SIG-M5 treated with dmso at 0.1 percent for 504 hours (cell line): ENCODE results near the gene SYCP2L.
"Not testable (repeated sequence)": the region's sequence is repeated elsewhere in the genome, so short reads cannot be mapped to it uniquely, and the experiment has no call there.

ENCODE experiments used
- DNase-seq: peaks from one replicate; lab custom pipeline; 2025; ENCODE audit not compliant: unreplicated experiment; lab: John Stamatoyannopoulos, UW

Gene SYCP2L

DNA sequence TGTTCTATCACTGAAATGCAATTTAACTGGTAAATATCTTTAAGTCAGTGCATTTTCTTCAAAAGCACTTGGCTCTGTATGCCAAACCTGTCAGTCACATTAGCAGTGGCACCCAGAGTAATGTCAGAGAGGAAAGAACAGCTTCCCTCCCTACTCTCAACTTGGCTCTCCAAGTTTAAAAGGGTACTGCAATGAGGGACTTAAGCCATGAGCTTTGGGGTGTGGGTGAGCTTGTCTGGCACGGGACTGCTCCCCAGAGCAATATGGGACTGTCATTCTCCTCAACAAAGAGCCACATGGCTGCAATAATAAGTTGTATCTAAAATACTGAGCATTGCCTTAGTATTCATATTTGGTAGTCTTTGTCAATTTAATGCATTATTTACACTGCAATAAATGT is 9.0 kb upstream of the SYCP2L start:
- DNase-seq, result no peak

DNA sequence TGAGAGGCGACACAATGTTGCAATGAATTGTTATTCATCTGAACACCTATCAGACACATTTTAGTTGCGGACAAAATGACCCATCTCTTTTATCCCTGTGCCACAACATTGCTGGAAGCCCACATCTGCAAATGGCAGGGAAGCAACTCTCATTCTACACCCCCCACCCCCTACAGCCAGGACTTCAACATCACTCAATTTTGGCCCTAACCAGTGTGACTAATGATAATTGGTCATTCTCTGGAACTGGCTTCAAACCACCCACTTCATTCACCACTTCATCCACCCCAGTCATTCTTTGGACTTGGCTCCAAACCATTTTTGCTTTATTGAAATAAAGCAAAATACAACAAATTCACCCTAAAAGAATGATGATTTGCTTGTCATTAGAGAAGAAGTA is 6.5 kb upstream of the SYCP2L start:
- no peak for DNase-seq

- not testable (repeated sequence) for DNase-seq
Measured at GRCh38 chr6:10882253-10882630, 4.6 kb upstream of the SYCP2L start.

DNA sequence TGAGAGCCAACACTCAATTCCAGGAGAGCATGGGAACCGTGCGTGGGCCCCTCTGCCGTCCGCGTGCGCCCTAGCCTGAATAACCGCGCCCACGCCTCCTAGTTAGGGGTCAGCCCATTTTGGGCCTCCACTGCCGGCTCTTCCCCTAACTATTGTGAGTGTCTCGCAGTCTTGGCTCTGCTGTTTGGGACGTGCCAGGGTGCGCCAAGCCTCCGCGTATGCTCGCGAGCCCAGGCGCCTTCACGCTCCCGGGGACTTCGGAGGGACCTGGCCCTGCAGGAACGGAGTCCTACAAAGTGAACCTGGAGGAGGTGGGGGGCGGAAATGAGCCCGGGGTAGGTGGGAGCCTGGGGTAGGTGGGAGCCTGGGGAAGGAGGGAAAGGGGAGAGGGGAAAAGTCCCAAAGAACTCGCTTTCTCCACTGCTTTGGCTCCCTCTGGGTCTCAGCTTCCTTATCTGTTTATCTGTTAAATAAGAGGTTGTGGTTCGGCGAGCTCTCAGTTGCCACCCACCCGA is 4.1 kb upstream of the SYCP2L start:
- DNase-seq, result no peak

GRCh38 chr6:10883312-10884244 is 3.3 kb upstream of the SYCP2L start:
- DNase-seq, result no peak

- no peak for DNase-seq
Measured at GRCh38 chr6:10884245-10884972, 2.4 kb upstream of the SYCP2L start.

GRCh38 chr6:10886365-10886690 is 524 bp upstream of the SYCP2L start:
- not testable (repeated sequence) for DNase-seq

GRCh38 chr6:10890151-10890550 is 3.3 kb downstream of the SYCP2L start:
- DNase-seq, result no peak

DNA sequence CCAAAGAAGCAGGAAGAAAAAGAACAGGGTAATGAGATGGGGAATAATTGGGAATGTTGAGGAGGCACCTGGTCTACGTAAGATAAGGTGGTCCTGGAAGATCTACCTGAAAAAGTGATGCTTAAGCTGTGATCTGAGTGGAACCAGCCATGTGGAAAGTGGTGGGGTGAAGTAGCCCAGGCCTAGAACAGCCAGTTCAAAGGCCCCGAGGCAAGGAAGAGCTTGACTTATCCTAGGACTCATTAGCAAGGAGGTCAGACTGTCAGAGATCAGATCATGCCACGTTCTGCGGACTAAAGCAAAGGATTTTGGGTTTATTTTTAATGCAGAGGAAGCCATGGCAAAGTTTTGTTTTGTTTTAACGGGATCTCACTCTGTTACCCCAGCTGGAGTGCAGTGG is 5.1 kb downstream of the SYCP2L start:
- DNase-seq, result no peak

- DNase-seq, result no peak
Measured at GRCh38 chr6:10894958-10895357, 8.1 kb downstream of the SYCP2L start.

DNA sequence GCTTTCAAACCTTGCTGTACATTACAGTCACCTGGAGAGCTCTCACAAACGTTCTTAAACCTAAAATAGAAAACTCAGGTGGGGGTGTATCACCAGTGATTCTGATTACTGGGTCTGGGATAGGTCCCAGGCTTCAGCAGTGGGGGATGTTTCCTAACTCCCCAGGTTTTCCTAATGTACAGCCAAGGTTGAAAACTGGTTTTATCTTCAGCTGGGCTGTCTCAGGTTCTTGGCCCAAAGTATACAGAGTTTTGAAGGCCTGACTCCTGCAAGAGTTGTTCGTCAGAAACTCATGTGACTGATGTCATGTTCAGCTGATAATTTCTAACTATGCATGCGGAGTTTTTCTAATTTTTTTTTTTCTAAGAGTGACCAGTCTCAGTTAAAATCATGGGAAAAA is 9.8 kb downstream of the SYCP2L start:
- no peak for DNase-seq

- peak; percentile 92 for DNase-seq
Measured at GRCh38 chr6:10901770-10902169, 14.9 kb downstream of the SYCP2L start.

DNA sequence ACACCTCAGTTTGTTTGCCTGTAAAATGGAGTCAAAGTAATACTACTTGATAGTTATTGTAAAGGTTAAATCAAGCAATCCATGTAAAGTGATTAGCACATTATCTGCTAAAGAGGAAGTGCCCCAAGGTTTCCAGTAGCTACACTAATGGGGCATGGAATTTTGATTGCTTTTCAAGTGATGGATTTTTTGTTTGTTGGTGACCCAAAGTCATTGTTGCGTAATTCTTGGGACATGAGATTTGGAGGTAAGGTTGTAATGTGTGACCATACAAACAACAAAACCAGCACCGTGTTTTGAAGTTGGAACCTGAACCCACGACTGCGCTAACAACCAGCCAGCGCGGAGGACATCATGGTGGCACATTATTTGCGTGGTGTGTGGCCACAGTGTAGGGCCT is 17.2 kb downstream of the SYCP2L start:
- no peak for DNase-seq

DNA sequence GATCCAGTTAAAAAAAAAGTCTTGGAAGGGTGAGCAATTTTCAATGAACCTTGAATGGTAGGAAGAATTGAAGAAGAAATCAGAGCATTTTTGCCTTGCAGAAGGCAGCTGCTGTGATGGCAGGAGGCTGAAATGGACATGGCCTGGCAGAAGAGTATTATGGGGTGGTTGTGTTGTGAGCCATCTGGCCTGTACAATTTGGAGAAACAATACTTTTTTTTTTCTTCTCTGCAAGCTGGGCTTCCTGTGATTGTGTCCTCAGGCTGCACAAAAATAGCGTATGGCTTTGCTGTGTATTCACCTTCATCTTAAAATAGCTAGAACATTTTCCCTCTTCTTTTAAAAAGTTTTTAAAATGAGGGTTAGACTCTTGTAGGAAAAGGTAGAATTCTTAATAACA is 21.4 kb downstream of the SYCP2L start:
- DNase-seq, result no peak

DNA sequence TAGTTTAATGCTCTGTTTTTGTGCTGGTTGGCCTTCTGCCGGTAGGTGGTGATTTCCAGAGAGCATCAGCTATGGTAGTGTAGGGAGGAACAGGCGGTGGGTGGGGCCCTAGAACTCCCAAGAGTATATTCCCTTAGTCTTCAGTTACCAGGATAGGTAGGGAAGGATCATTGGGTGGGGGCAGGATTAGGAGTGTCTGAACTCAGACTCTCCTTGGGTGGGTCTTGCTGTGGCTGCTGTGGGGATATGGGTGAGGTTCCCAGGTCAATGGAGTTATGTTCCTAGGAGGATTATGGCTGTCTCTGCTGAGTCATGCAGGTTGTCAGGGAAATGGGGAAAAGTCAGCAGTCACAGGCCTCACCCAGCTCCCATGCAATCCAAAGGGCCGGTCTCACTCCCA is 32.7 kb downstream of the SYCP2L start:
- DNase-seq, result not testable (repeated sequence)

GRCh38 chr6:10933126-10933525 is 46.3 kb downstream of the SYCP2L start:
- no peak for DNase-seq

DNA sequence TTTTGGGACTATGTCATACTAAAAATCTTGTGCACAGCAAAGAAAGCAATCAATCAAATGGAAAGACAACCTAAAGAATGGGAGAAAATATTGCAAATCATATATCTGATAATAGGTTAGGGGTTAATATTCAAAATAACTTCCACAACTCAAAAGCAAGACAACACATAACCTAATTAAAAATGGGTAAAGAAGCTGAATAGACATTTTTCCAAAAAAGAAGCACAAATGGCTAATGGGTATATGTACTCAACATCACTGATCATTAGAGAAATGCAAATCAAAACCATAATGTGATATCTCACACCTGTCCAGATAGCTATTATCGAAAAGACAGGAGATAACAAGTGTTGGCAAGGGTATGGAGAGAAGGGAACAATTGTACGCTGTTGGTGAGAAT is 53.0 kb downstream of the SYCP2L start:
- no peak for DNase-seq

DNA sequence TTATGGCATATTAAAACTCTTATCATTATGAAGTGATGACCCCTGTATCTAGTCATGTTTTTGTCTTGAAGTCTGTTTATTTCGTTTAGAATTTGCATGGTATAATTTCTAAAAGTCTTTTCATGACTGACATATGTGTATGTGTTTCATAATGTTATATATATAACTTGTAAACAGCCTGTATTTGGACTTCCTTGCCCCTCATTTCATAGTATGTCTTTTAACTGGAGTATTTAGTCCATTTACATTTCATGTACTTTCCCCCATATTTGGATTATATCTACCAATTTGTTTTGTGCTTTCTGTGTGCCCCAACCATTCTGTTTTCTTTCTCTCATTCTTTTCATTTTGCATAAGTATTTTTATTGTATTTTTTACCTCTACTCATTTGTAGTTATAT is 59.0 kb downstream of the SYCP2L start:
- DNase-seq, result no peak

- no peak for DNase-seq
Measured at GRCh38 chr6:10947966-10948365, 61.1 kb downstream of the SYCP2L start.

DNA sequence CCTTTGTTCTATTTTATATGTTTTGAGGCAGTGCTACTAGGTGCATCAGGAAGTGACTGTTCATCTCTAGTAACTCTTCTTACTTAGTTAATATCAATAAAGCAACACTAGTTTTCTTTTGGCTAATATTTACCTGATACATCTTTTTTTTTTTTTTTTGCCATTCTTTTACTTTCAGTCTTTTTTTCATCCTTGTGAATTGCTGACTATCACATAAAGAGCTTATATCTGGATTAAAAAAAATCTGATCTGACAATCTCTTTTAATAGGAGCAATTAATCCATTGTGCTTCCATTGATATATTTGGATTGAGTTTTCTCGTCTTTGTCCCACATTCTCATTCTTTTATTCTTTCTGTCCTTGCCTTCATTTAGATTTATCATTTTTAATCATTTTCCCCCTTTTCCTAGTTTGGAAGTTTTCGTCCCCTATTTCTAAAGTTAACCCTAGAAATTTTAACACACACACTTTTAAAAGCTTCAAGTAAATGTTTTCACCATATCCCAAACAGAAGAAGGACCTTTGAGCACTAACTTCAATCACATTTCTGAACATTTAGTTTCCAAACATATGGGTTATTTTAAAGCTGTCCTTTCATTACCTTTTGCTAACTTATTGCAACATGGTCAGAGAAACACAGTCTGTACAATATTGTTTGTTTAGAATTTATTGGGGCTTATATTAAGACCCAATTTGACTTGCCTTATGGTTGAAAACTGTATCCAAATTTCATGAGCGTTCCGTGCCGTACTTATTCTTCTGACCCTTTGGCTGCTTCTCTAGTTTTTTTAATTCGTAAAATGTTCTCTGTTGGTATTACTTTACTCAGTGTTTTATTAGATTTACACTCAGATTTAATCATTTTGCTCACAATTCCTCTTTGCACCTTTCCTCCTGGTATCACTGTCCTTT is 63.0 kb downstream of the SYCP2L start:
- DNase-seq, result no peak

DNA sequence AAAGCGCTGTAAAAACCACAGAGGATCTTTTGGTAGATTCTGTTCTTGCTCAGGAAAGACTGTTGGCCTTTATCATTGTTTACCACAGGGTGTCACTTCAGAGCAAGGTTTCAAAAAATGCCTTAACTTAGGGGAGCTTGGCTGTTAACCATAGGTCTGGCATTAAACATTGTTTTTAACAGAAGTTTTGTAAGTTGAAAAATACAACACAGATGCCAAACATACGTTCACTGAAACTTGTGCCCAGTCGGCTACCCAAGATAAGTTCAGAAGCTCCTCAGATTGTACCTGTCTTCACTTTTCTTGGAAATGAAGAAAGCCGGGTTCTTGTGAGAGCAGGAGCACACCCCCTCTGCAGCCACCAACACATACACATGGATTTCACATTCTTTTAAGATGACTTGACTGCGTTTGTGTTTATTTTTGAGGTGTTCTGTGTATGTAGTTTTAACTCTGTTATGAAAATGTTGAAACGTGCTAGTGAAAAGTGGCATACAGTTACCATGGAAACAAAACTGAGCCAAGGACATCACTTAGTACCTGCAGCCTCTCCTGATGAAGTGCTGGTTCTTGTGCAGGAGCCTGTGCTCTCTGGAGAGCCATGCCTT is 64.9 kb downstream of the SYCP2L start:
- DNase-seq, result peak; percentile 38
